ENCODE results near the gene ADARB1. TPM values are rescaled to one million over a fixed set of nuclear protein-coding genes. Genes with fewer than 3 reads are reported as not detected.

Gene ADARB1
- total and polyA plus RNA-seq, 12 donors = 7.2 to 21.6 (median 16.1) TPM

- TF ChIP-seq CTCF (IDR thresholded peaks at IDR 0.05) = no peak
- TF ChIP-seq POLR2A (IDR thresholded peaks at IDR 0.05) = no peak
- Histone ChIP-seq H3K9me3 (replicated peaks in 1 of 3) (no peaks in the 10 kb centered on the region), H3K27me3 (no peaks in the 10 kb centered on the region), H3K36me3 (replicated peaks in 1 of 2) (no peaks in the 10 kb centered on the region), H3K27ac (no peak overlapping the region), H3K4me3 (no peak overlapping the region), H3K4me1 (replicated peaks in 1 of 2) (no peaks in the 10 kb centered on the region)
- peak in 2 of 7 donors; percentile 11 to 43 for DNase-seq
- 79 to 92% (median 83%) methylated on average over 13 to 40 of the region's 40 CpGs for WGBS, 4 donors
- intact Hi-C loops (cut with DNase I) = no loop called here
Measured at GRCh38 chr21:45257673-45258341, 183.4 kb downstream of the ADARB1 start.

GRCh38 chr21:45258466-45258865 is 184.1 kb downstream of the ADARB1 start:
- H3K9me3 ChIP-seq (replicated peaks in 1 of 3) = no peaks in the 10 kb centered on the region
- peaks cover 0 to 1% of the 10 kb centered on the region in 2 donors for H3K36me3 ChIP-seq (replicated peaks in 1 of 2)
- DNase-seq = peak in 1 of 7 donors; percentile 48
- H3K27ac ChIP-seq = no peak overlapping the region
- WGBS, 4 donors = 74 to 78% (median 75%) methylated on average over 6 to 19 of the region's 19 CpGs
- no peaks in the 10 kb centered on the region for H3K4me1 ChIP-seq (replicated peaks in 1 of 2)
- H3K4me3 ChIP-seq = no peak overlapping the region
- intact Hi-C loops (cut with DNase I) = no loop called here
- no peak for TF ChIP-seq POLR2A (IDR thresholded peaks at IDR 0.05)
- no peak for TF ChIP-seq CTCF (IDR thresholded peaks at IDR 0.05)
- no peaks in the 10 kb centered on the region for H3K27me3 ChIP-seq

- Histone ChIP-seq H3K9me3 (replicated peaks in 1 of 3) (no peaks in the 10 kb centered on the region), H3K27me3 (no peaks in the 10 kb centered on the region), H3K36me3 (replicated peaks in 1 of 2) (peaks cover 0 to 10% of the 10 kb centered on the region in 2 donors), H3K4me3 (no peak overlapping the region), H3K27ac (no peak overlapping the region), H3K4me1 (replicated peaks in 1 of 2) (no peaks in the 10 kb centered on the region)
- WGBS, 4 donors = 73 to 76% (median 74%) methylated on average over 17 of the region's 17 CpGs
- TF ChIP-seq CTCF (IDR thresholded peaks at IDR 0.05) (no peak), POLR2A (IDR thresholded peaks at IDR 0.05) (no peak)
- intact Hi-C loops (cut with DNase I) = no loop called here
- DNase-seq = peak in 2 of 7 donors; percentile 13 to 45
Measured at GRCh38 chr21:45259206-45259840, 184.9 kb downstream of the ADARB1 start.

GRCh38 chr21:45260191-45260825 is 185.9 kb downstream of the ADARB1 start:
- no peaks in the 10 kb centered on the region for H3K9me3 ChIP-seq (replicated peaks in 1 of 3)
- intact Hi-C loops (cut with DNase I) = no loop called here
- no peaks in the 10 kb centered on the region for H3K4me1 ChIP-seq (replicated peaks in 1 of 2)
- DNase-seq = peak in 1 of 7 donors; percentile 41
- no peak overlapping the region for H3K4me3 ChIP-seq
- 63 to 96% (median 88%) methylated on average over 4 to 5 of the region's 5 CpGs for WGBS, 4 donors
- no peaks in the 10 kb centered on the region for H3K27me3 ChIP-seq
- no peak for TF ChIP-seq CTCF (IDR thresholded peaks at IDR 0.05)
- no peak for TF ChIP-seq POLR2A (IDR thresholded peaks at IDR 0.05)
- H3K36me3 ChIP-seq (replicated peaks in 1 of 2) = peaks cover 0 to 20% of the 10 kb centered on the region in 2 donors
- no peak overlapping the region for H3K27ac ChIP-seq
